ENCODE data around the gene TRIM31. TPM values are rescaled to one million over a fixed set of nuclear protein-coding genes. Genes with fewer than 3 reads are reported as not detected.

TRIM31 gene
- total and polyA plus RNA-seq, 9 donors: not detected

DNA sequence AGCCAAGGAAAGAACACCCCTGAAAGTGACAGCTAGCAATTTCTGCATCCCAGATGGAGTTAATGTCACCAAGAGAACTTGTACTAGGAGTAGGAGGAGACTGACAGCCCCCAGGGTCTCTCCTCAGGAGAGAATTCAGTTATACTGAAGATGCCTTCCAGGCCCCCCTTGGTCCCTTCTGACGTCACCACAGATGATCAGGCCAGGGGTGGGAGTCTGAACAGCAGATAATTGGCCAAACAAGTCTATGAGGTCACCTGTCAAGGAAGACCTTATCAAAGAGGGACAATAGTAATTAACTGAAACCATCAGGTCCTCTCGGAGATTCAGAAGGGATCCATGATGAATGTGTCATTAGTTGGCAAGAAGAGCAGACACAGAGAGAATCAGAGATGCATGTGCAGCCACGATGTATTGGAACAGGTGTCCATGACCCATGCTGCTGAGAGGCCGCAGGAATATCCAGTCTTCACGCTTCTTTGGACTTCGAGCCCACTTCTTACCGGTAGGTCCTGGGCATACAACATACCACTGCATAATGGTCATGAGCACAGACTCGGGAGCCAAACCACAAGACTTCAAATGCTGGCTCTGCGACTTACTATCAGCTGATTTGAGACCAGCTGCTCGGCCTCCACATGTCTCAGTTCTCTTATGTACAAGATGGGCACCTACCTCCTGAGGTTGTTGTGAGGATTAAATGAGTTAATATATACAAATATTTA is 37.9 kb upstream of the TRIM31 start:
- Histone ChIP-seq H3K36me3 (no peaks in the 10 kb centered on the region), H3K4me3 (no peak overlapping the region), H3K27ac (no peak overlapping the region), H3K9me3 (no peaks in the 10 kb centered on the region), H3K4me1 (ENCODE audit: insufficient read depth) (no peaks in the 10 kb centered on the region), H3K27me3 (no peaks in the 10 kb centered on the region)
- WGBS, 3 donors: 68 to 74% (median 70%) methylated on average over 10 of the region's 10 CpGs
- DNase-seq: no peak
- TF ChIP-seq POLR2A (IDR thresholded peaks at IDR 0.05) (no peak), EP300 (IDR thresholded peaks at IDR 0.05) (no peak)
- TF ChIP-seq, protein P1, sequence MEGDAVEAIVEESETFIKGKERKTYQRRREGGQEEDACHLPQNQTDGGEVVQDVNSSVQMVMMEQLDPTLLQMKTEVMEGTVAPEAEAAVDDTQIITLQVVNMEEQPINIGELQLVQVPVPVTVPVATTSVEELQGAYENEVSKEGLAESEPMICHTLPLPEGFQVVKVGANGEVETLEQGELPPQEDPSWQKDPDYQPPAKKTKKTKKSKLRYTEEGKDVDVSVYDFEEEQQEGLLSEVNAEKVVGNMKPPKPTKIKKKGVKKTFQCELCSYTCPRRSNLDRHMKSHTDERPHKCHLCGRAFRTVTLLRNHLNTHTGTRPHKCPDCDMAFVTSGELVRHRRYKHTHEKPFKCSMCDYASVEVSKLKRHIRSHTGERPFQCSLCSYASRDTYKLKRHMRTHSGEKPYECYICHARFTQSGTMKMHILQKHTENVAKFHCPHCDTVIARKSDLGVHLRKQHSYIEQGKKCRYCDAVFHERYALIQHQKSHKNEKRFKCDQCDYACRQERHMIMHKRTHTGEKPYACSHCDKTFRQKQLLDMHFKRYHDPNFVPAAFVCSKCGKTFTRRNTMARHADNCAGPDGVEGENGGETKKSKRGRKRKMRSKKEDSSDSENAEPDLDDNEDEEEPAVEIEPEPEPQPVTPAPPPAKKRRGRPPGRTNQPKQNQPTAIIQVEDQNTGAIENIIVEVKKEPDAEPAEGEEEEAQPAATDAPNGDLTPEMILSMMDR (IDR thresholded peaks at IDR 0.05): no peak
- intact Hi-C loops (cut with DNase I): no loop called here

DNA sequence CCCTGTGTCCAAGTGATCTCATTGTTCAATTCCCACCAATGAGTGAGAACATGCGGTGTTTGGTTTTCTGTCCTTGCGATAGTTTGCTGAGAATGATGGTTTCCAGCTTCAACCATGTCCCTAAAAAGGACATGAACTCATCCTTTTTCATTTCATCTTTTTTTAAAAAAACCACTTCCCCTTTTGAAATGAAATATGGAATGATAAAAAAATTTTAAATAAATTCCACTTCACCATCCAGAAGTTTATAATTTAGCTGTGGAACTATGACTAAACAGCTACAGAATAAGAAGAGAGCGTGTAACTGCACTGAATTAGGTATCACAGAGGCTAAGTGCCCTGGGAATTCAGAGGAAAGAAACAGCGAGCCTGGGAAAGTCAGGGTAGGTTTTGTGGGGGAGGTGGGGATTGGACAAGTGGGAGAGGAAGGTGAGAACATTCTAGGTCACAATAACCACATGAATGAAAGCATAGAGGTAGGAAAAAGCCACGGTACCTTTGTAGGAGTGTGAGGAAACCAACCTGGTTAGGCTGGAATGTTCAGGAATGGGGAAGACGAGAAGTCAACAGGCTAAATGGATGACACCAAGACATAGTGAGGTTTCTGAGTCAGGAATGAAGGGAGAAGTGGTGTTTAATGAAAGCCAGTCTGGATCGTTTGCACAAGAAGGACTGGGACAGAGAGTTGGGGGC is 37.1 kb upstream of the TRIM31 start:
- TF ChIP-seq EP300 (IDR thresholded peaks at IDR 0.05) (no peak), POLR2A (IDR thresholded peaks at IDR 0.05) (no peak)
- TF ChIP-seq, protein P1 (IDR thresholded peaks at IDR 0.05): no peak
- DNase-seq: no peak
- no peaks in the 10 kb centered on the region for H3K9me3 ChIP-seq
- no peak overlapping the region for H3K27ac ChIP-seq
- no peak overlapping the region for H3K4me3 ChIP-seq
- H3K4me1 ChIP-seq (ENCODE audit: insufficient read depth): no peaks in the 10 kb centered on the region
- no peaks in the 10 kb centered on the region for H3K27me3 ChIP-seq
- no peaks in the 10 kb centered on the region for H3K36me3 ChIP-seq
- intact Hi-C loops (cut with DNase I): no loop called here
- 54 to 61% (median 59%) methylated on average over 7 of the region's 7 CpGs for WGBS, 3 donors

DNA sequence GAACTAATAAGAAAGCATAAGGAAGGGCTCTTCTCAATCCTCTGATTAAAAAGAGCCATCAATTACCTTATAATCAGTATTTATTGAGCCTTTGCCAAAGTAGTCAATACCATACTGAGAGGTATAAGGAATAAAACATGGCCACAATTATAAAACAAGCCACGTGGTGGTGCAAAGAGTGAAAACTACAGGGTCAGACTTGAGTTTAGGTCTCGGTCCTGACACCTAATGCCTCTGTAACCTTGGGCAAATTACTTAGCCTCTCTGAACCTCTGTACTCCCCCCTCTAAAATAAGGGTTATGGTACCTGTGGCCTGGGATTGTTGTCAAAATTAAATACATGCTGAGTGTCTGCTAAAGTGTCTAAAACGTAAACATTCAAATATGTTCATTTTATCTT is 36.3 kb upstream of the TRIM31 start:
- 45 to 58% (median 49%) methylated on average over 3 of the region's 3 CpGs for WGBS, 3 donors
- no peaks in the 10 kb centered on the region for H3K27me3 ChIP-seq
- no peak overlapping the region for H3K4me3 ChIP-seq
- intact Hi-C loops (cut with DNase I): no loop called here
- no peaks in the 10 kb centered on the region for H3K36me3 ChIP-seq
- DNase-seq: no peak
- H3K4me1 ChIP-seq (ENCODE audit: insufficient read depth): no peaks in the 10 kb centered on the region
- H3K27ac ChIP-seq: no peak overlapping the region
- no peaks in the 10 kb centered on the region for H3K9me3 ChIP-seq
- TF ChIP-seq POLR2A (IDR thresholded peaks at IDR 0.05) (no peak), EP300 (IDR thresholded peaks at IDR 0.05) (no peak)
- TF ChIP-seq, protein P1 (IDR thresholded peaks at IDR 0.05): no peak

DNA sequence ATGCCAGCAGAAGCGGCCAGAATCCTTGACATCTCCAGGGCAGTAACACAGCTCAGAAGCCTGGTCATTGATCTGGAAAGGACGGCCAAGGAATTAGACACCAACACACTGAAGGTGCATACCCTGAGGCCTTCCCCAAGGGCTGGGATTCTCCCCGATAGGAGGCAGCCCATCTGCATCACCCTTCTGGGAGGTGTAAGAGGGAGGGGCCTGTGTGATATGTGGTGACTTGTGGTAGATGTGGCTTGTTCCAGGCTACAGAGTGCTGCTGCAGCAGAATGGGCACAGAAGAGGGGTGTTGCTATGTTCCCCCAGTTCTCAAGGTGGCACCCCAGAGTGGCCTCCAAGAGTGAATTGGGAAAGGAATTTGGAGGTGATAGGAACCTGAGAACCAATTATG is 34.2 kb upstream of the TRIM31 start:
- Histone ChIP-seq H3K27ac (no peak overlapping the region), H3K4me3 (no peak overlapping the region), H3K27me3 (no peaks in the 10 kb centered on the region), H3K36me3 (no peaks in the 10 kb centered on the region), H3K4me1 (ENCODE audit: insufficient read depth) (no peaks in the 10 kb centered on the region), H3K9me3 (no peaks in the 10 kb centered on the region)
- WGBS, 3 donors: 55 to 65% (median 63%) methylated on average over 3 of the region's 3 CpGs
- no peak for TF ChIP-seq POLR2A (IDR thresholded peaks at IDR 0.05)
- TF ChIP-seq EP300 (IDR thresholded peaks at IDR 0.05): no peak
- TF ChIP-seq, protein P1 (IDR thresholded peaks at IDR 0.05): no peak
- no peak for DNase-seq
- intact Hi-C loops (cut with DNase I): no loop called here
